IPS-20b (cell line): ENCODE results near the gene SLC16A7.

ENCODE experiments used
- H3K27ac ChIP-seq: one replicate; pipeline ENCODE4 v1.5.1; 2013; ENCODE audit warnings: low read length
- H3K27me3 ChIP-seq: 2 replicates; pipeline ENCODE4 v1.6.1; 2013; ENCODE audit warnings: mild to moderate bottlenecking, low read length, inconsistent platforms; ENCODE audit not compliant: insufficient read depth
- H3K36me3 ChIP-seq: 2 replicates; pipeline ENCODE4 v1.6.1; 2013; ENCODE audit warnings: low read depth, mild to moderate bottlenecking, inconsistent platforms, low read length, moderate library complexity; ENCODE audit not compliant: insufficient read depth
- H3K4me1 ChIP-seq: 2 replicates; pipeline ENCODE4 v1.6.1; 2013; ENCODE audit warnings: mild to moderate bottlenecking, control low read depth, inconsistent platforms, low read length, moderate library complexity; ENCODE audit not compliant: insufficient read depth
- H3K4me3 ChIP-seq: 2 replicates; pipeline ENCODE4 v1.5.1; 2013; ENCODE audit warnings: mild to moderate bottlenecking, low read length, inconsistent platforms
- H3K9ac ChIP-seq: 2 replicates; pipeline ENCODE4 v1.6.1; 2013; ENCODE audit warnings: low read depth, mild to moderate bottlenecking, inconsistent platforms, low read length, moderate library complexity
- H3K9me3 ChIP-seq: 2 replicates; pipeline ENCODE4 v1.6.1; 2013; ENCODE audit warnings: mild to moderate bottlenecking, low read depth, low read length, inconsistent platforms; ENCODE audit not compliant: insufficient read depth

Gene SLC16A7

DNA sequence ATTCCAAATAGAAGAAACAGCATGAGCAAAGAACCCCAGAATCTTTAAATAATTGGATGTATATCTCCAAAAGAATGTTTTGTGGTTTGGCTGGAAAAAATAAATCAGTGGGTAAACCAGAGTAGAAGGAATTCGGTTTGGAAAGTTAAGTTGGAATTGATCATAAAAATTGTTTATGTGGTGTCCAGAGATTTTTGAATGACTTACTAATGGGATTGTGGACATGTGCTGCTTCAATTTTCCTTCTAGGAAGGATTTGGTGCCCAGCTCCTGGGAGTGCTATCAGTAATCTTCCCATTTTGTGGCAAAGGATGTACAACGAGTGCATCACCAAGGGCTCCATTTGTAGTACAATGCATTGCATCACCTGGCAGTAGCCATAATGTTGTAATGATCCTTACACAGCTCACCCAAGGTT lies 224.8 kb downstream of the SLC16A7 start:
- Histone ChIP-seq H3K36me3 (no peaks in the 10 kb centered on the region), H3K27me3 (no peaks in the 10 kb centered on the region), H3K27ac (no peak overlapping the region), H3K9me3 (peaks cover 5% of the 10 kb centered on the region; the same call in 1 of the 2 replicates), H3K4me1 (no peaks in the 10 kb centered on the region), H3K9ac (no peak overlapping the region), H3K4me3 (no peak overlapping the region)

- Histone ChIP-seq H3K9me3 (no peaks in the 10 kb centered on the region), H3K4me3 (no peak overlapping the region), H3K27ac (no peak overlapping the region), H3K27me3 (no peaks in the 10 kb centered on the region), H3K36me3 (no peaks in the 10 kb centered on the region), H3K9ac (no peak overlapping the region), H3K4me1 (no peaks in the 10 kb centered on the region)
Measured at GRCh38 chr12:59823567-59823966, 227.7 kb downstream of the SLC16A7 start.

DNA sequence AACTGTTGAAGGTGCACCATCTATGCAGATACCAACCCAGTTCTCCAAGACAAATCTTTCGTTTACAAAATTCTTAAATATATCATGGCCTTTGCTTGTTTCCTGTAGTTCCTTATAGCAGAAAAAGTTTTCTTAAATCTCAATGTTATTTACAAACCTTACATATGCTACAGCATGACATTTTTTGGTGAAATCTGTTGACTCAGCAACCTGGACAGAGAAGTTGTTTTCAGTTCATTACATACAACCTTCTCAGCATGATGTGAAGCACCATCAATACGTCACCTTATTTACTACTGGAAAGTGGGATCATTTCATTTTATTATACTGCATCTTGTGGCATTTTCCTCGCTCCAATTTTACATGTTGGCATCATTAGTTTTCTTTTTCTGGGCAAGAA lies 231.9 kb downstream of the SLC16A7 start:
- Histone ChIP-seq H3K4me3 (no peak overlapping the region), H3K4me1 (no peaks in the 10 kb centered on the region), H3K27ac (no peak overlapping the region), H3K36me3 (no peaks in the 10 kb centered on the region), H3K27me3 (no peaks in the 10 kb centered on the region), H3K9ac (no peak overlapping the region), H3K9me3 (no peaks in the 10 kb centered on the region)

DNA sequence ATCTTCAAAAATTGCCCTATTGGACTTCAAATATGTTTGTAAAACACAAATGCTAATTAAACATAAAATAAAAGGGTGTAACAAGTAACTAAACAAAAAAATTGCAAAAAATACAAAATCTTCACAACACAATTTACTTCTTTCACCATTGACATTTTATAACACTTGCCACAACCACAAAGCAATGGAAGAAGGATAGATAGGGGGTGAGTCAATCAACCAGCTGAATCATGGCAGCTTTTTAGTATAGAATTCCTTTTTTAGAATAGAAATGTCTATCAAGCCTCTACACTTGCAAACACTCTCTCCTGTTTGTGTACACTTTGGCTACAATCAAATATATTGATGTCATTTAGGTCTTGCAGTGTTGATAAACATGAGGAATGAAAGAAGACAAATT lies 232.7 kb downstream of the SLC16A7 start:
- Histone ChIP-seq H3K36me3 (no peaks in the 10 kb centered on the region), H3K4me1 (no peaks in the 10 kb centered on the region), H3K9ac (no peak overlapping the region), H3K27me3 (no peaks in the 10 kb centered on the region), H3K4me3 (no peak overlapping the region), H3K9me3 (no peaks in the 10 kb centered on the region), H3K27ac (no peak overlapping the region)

DNA sequence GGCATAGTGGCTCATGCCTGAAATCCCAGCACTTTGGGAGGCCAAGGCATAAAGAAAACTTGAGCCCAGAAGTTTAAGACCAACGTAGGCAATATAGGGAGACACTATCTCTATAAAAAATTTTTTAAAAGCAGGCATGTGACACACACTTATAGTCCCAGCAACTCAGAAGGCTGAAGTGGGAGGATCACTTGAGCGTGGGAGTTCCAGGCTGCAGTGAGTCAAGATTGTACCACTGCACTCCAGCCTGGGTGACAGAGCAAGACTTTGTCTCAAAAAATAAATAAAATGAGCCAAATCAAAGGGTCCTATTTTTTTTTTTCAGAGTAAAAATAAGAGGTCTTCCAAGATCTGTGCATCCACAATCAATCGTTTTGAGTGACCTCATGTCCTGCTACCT lies 237.6 kb downstream of the SLC16A7 start:
- H3K4me1 ChIP-seq = no peaks in the 10 kb centered on the region
- no peaks in the 10 kb centered on the region for H3K9me3 ChIP-seq
- no peak overlapping the region for H3K9ac ChIP-seq
- no peaks in the 10 kb centered on the region for H3K36me3 ChIP-seq
- no peaks in the 10 kb centered on the region for H3K27me3 ChIP-seq
- H3K4me3 ChIP-seq = no peak overlapping the region
- no peak overlapping the region for H3K27ac ChIP-seq

DNA sequence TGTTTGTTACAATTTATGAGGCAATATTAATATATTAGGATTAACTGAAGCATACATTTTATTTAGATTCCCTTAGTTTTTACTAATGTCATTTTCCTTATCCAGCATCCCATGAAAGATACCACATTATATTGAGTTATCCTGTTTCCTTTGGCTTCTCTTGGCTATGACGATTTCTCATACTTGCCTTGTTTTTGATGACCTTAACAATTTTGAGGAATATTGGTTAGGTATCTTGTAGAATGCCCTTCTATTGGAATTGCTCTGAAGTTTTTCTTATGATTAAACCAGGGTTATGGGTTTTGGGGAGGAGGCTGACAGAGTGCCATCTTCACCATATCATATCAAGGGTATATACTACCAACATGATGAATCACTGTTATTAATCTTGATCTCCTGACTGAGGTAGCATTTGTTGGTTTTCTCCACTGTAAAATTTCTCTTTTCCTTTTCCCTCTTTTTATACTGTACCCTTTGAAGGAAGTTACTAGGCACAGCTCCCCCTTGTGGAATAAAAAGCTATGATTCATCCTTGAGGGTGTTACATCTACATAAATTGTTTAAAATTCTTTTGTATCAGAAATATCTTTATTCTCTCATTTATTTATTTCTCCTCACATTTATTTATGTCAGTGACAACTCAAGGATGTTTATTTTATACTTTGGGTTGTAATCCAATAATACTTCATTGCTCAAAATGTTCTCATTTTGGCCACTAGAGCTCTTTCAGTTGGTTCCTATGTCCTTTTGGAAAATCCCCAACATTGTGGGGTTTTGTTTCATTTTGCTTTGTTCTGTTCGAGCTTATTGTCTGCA lies 239.0 kb downstream of the SLC16A7 start:
- no peak overlapping the region for H3K9ac ChIP-seq
- H3K27ac ChIP-seq = no peak overlapping the region
- H3K36me3 ChIP-seq = no peaks in the 10 kb centered on the region
- no peak overlapping the region for H3K4me3 ChIP-seq
- no peaks in the 10 kb centered on the region for H3K27me3 ChIP-seq
- H3K9me3 ChIP-seq = no peaks in the 10 kb centered on the region
- no peaks in the 10 kb centered on the region for H3K4me1 ChIP-seq
